Vagina (tissue), 2 donors: Measurements from ENCODE around the gene SMTN. TPM values are rescaled to one million over a fixed set of nuclear protein-coding genes. Genes with fewer than 3 reads are reported as not detected.

ENCODE experiments used
- DNase-seq, 2 donors: peaks; one replicate each; pipeline ENCODE4 v3.0.0-alpha.2; 2017; ENCODE audit errors: extremely low spot score in 2 of 2
- H3K27ac ChIP-seq: fragments of 200-600 bp; sonication (generic); one replicate; pipeline ENCODE4 v1.5.1; 2019
- H3K27me3 ChIP-seq: fragments of 200-600 bp; sonication (generic); one replicate; pipeline ENCODE4 v1.5.1; 2019
- H3K36me3 ChIP-seq, 2 donors: fragments of 200-600 bp; sonication (generic); one replicate each; pipeline ENCODE4 v1.5.1; 2017 to 2019
- H3K4me1 ChIP-seq: fragments of 200-600 bp; sonication (generic); one replicate; pipeline ENCODE4 v1.5.1; 2019
- H3K4me3 ChIP-seq, 2 donors: fragments of 200-600 bp; sonication (generic); 1 replicate in 1 of 2; 2 replicates in 1 of 2; pipeline ENCODE4 v1.5.1; 2016 to 2019
- H3K9me3 ChIP-seq: fragments of 200-600 bp; sonication (generic); one replicate; pipeline ENCODE4 v1.5.1; 2019
- POLR2A ChIP-seq, 2 donors: fragments of 450-650 bp; IDR thresholded peaks; one replicate each; pipeline ENCODE4 v1.6.1; 2017; ENCODE audit warnings: antibody characterized with exemption in 2 of 2, mild to moderate bottlenecking in 2 of 2, moderate library complexity in 2 of 2
- POLR2AphosphoS5 ChIP-seq, 2 donors: sonication (generic); formaldehyde crosslinking; IDR thresholded peaks; one replicate each; pipeline ENCODE4 v1.9.0; 2017; ENCODE audit warnings: antibody characterized with exemption in 2 of 2, mild to moderate bottlenecking in 2 of 2, low read depth in 1 of 2; ENCODE audit not compliant: insufficient read depth in 1 of 2
- intact Hi-C: fragments of 100-400 bp; cut with DNase I; formaldehyde crosslinking; loops from one replicate; pipeline ENCODE4 v1.15.1; 2023
- total RNA-seq: library from RNA; depleted of rRNA; stranded (reverse); fragments of >200 nt; gene quantifications from one replicate; pipeline ENCODE4 v1.2.3, GENCODE V29; 2016
- TF ChIP-seq, protein P1 (sequence below), 3 experiments: fragments of 450-650 bp in 2 of 3; fragments of 200-600 bp in 1 of 3; sonication (generic) in 1 of 3; IDR thresholded peaks; one replicate each; pipeline ENCODE4 v1.5.1; 2017 to 2019; ENCODE audit warnings: antibody characterized with exemption in 3 of 3, mild to moderate bottlenecking in 2 of 3, moderate library complexity in 2 of 3

The SMTN gene
- total RNA-seq, 1 donor from 2014 or later, result 199 TPM

DNA sequence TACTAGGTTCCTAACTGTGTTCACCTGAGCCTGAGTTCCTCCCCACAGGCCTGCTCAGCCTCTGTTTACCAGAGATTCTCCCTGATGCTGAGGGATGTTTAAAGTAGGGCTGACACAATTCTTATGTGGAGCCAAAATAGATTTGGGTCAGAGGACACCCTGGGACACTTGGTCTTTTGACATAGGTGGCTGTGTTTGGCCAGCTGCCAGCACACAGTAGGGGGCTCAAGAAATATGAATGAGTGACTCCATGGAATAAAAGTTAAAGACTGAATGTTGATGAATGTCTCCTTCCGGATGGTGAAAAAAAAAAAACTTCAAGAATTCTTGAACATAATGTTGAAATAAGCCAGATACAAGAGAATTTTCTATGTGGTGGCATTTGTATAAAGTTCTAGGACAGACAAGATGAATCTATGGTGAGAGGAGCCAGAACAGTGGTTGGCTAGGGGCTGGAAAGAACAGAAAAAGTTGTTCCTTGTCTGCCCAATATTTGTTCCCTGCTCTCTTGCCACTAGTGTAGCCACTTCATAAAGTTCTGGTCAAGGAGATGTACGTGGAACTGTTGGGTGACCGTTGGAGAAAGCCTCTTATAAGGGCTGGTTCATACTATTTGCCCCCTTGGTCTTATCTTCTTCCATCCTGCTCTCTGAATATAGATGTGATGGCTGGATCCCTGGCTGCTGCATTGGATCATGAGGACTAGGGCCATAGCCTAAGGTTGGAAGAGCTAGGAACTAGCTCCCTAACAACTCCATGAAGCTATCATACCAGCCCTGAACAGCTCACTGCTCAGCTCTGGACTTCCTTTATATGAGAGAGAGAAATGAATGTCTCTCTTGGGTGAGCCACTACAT is 40.3 kb upstream of the SMTN start:
- Histone ChIP-seq H3K27ac (peak overlapping the region; percentile 92), H3K9me3 (no peaks in the 10 kb centered on the region), H3K4me3 (no peak overlapping the region), H3K27me3 (no peaks in the 10 kb centered on the region), H3K36me3 (no peaks in the 10 kb centered on the region), H3K4me1 (peaks cover 60% of the 10 kb centered on the region)
- intact Hi-C loops, result loop anchor here (5.0 kb wide), 1 partner anchor 42 kb away; the partner anchor contains the start of gene SMTN
- no peak for TF ChIP-seq POLR2A (IDR thresholded peaks at IDR 0.05)
- TF ChIP-seq, protein P1, sequence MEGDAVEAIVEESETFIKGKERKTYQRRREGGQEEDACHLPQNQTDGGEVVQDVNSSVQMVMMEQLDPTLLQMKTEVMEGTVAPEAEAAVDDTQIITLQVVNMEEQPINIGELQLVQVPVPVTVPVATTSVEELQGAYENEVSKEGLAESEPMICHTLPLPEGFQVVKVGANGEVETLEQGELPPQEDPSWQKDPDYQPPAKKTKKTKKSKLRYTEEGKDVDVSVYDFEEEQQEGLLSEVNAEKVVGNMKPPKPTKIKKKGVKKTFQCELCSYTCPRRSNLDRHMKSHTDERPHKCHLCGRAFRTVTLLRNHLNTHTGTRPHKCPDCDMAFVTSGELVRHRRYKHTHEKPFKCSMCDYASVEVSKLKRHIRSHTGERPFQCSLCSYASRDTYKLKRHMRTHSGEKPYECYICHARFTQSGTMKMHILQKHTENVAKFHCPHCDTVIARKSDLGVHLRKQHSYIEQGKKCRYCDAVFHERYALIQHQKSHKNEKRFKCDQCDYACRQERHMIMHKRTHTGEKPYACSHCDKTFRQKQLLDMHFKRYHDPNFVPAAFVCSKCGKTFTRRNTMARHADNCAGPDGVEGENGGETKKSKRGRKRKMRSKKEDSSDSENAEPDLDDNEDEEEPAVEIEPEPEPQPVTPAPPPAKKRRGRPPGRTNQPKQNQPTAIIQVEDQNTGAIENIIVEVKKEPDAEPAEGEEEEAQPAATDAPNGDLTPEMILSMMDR (IDR thresholded peaks at IDR 0.05), result no peak
- no peak for TF ChIP-seq POLR2AphosphoS5 (IDR thresholded peaks at IDR 0.05; ENCODE audit: insufficient read depth in 1 of 2, low read depth in 1 of 2)
- no peak for DNase-seq

DNA sequence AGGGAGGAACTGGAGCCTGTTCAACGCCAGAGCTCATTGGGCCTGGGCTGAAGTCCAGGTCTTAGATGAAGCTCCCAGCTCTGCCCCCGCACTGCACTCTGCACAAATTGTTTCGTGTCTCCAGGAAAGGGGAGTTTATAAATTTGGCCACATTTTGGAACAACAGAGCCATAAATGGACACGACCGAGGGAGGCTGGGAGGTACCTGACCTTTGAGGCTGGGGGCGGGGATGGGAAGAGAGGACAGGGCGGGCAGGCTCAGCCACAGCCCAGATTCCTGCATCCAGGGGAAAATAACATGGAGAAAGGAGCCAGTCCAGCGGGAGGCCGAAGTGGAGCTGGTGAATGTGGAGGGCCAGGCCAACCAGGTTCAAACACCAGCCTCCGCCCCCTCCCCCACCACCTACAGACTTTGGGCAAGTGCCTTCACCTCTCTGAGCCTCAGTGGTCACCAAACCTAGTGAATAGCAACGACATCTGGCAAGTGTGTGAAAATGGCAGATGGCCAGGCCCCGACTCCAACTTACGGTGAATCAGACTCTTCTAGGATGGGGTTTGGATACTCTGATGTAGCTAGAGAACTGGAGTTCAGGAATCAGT is 36.8 kb upstream of the SMTN start:
- Histone ChIP-seq H3K9me3 (no peaks in the 10 kb centered on the region), H3K36me3 (no peaks in the 10 kb centered on the region), H3K27me3 (no peaks in the 10 kb centered on the region), H3K27ac (peak overlapping the region; percentile 73), H3K4me1 (peaks cover 42% of the 10 kb centered on the region), H3K4me3 (peak overlapping the region in 1 of 2 donors; percentile 18)
- TF ChIP-seq POLR2A (IDR thresholded peaks at IDR 0.05) (no peak), POLR2AphosphoS5 (IDR thresholded peaks at IDR 0.05; ENCODE audit: insufficient read depth in 1 of 2, low read depth in 1 of 2) (peak; percentile 62 to 69)
- TF ChIP-seq, protein P1 (IDR thresholded peaks at IDR 0.05), result no peak
- no peak for DNase-seq
- intact Hi-C loops, result loop anchor here (5.0 kb wide), 1 partner anchor 38 kb away; the partner anchor contains the start of gene SMTN

DNA sequence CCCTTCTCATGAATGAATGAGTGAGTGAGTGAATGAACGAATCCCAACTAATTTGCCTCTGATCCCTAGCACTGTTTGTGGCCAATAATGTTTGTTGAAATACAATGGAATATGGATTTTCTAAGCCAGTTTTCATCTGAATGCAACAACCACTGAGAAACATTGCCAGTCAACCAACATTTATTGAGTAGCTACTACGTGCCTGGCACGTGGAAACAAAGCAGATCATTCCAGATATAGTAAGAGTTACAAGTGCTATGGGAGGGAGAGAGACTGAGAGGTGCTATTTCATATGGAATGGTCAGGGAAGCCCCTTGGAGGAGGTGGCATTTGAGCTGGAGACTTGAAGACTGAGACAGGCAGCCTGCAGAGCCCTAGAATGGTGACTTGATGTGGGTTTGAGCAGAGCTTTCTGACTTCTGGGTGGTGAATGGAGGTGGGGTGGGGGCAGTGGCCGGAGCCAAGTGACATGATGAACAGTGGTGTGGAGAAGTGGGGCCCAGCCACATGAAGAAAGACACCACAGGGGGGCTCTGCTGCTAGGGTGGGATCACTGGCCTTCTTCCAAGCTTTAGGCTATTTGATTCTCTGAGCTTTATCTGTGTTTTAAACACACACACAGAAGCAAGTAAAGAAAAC is 35.1 kb upstream of the SMTN start:
- Histone ChIP-seq H3K4me1 (peaks cover 34% of the 10 kb centered on the region), H3K36me3 (no peaks in the 10 kb centered on the region), H3K27me3 (no peaks in the 10 kb centered on the region), H3K9me3 (no peaks in the 10 kb centered on the region), H3K27ac (peak overlapping the region; percentile 73), H3K4me3 (no peak overlapping the region)
- intact Hi-C loops, result no loop called here
- DNase-seq, result no peak
- no peak for TF ChIP-seq POLR2A (IDR thresholded peaks at IDR 0.05)
- no peak for TF ChIP-seq POLR2AphosphoS5 (IDR thresholded peaks at IDR 0.05; ENCODE audit: insufficient read depth in 1 of 2, low read depth in 1 of 2)
- TF ChIP-seq, protein P1 (IDR thresholded peaks at IDR 0.05), result no peak

DNA sequence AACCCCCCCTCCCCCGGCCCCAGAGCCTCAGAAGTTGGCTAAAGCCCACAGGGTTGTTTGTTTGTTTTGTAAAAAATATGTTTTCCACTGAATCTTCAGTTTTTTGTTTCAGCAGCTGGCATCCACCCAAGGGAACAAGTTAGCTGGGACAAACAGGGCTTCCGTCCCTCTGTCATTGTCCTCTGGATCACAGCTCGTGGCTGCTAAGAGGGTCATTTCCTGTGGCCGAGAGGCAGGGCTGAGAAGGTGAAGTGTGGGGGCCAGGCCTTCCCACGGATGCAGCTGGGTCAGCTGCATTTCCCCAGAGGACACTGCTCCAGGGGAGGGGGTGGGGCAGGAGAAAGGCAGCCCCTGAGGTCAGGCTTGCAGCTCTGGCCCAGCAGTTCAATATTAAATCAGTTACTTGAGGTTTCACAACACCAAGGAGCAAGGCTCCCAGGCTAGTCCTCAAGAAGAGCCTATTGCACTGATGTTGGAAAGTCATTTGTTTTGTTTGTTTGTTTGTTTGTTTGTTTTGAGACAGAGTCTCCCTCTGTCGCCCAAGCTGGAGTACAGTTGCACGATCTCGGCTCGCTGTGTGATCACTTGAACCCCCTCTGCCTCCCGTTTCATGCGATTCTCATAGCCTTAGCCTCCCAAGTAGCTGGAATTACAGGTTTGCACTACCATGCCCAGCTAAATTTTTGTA is 34.4 kb upstream of the SMTN start:
- Histone ChIP-seq H3K9me3 (no peaks in the 10 kb centered on the region), H3K36me3 (no peaks in the 10 kb centered on the region), H3K4me3 (no peak overlapping the region), H3K27me3 (no peaks in the 10 kb centered on the region), H3K27ac (peak overlapping the region; percentile 73), H3K4me1 (peaks cover 34% of the 10 kb centered on the region)
- peak; percentile 30 to 77 for TF ChIP-seq POLR2AphosphoS5 (IDR thresholded peaks at IDR 0.05; ENCODE audit: insufficient read depth in 1 of 2, low read depth in 1 of 2)
- TF ChIP-seq, protein P1 (IDR thresholded peaks at IDR 0.05), result no peak
- no peak for DNase-seq
- intact Hi-C loops, result no loop called here
